ENCODE measurements around the gene APBA2. TPM values are rescaled to one million over a fixed set of nuclear protein-coding genes. Genes with fewer than 3 reads are reported as not detected.

Gene APBA2
- total RNA-seq, 1 donor: 4.7 TPM

GRCh38 chr15:28868744-28869345 lies 16.9 kb upstream of the APBA2 start:
- no peak for TF ChIP-seq CTCF (IDR thresholded peaks at IDR 0.05; ENCODE audit: insufficient read depth, low read depth, low read length)
- no peak for DNase-seq (ENCODE audit: low read depth)
- no peak overlapping the region for H3K4me3 ChIP-seq (ENCODE audit: low read depth, low read length)

GRCh38 chr15:28871168-28871567 lies 14.6 kb upstream of the APBA2 start:
- no peak for TF ChIP-seq CTCF (IDR thresholded peaks at IDR 0.05; ENCODE audit: insufficient read depth, low read depth, low read length)
- DNase-seq (ENCODE audit: low read depth): no peak
- H3K4me3 ChIP-seq (ENCODE audit: low read depth, low read length): no peak overlapping the region

GRCh38 chr15:28873006-28873405 lies 12.8 kb upstream of the APBA2 start:
- H3K4me3 ChIP-seq (ENCODE audit: low read depth, low read length): no peak overlapping the region
- no peak for TF ChIP-seq CTCF (IDR thresholded peaks at IDR 0.05; ENCODE audit: insufficient read depth, low read depth, low read length)
- DNase-seq (ENCODE audit: low read depth): no peak

- TF ChIP-seq CTCF (IDR thresholded peaks at IDR 0.05; ENCODE audit: insufficient read depth, low read depth, low read length): no peak
- no peak overlapping the region for H3K4me3 ChIP-seq (ENCODE audit: low read depth, low read length)
- no peak for DNase-seq (ENCODE audit: low read depth)
Measured at GRCh38 chr15:28873585-28874190, 12.1 kb upstream of the APBA2 start.

- no peak for TF ChIP-seq CTCF (IDR thresholded peaks at IDR 0.05; ENCODE audit: insufficient read depth, low read depth, low read length)
- DNase-seq (ENCODE audit: low read depth): no peak
- H3K4me3 ChIP-seq (ENCODE audit: low read depth, low read length): no peak overlapping the region
Measured at GRCh38 chr15:28875461-28876000, 10.2 kb upstream of the APBA2 start.

GRCh38 chr15:28876131-28876844 lies 9.5 kb upstream of the APBA2 start:
- H3K4me3 ChIP-seq (ENCODE audit: low read depth, low read length): no peak overlapping the region
- TF ChIP-seq CTCF (IDR thresholded peaks at IDR 0.05; ENCODE audit: insufficient read depth, low read depth, low read length): no peak
- no peak for DNase-seq (ENCODE audit: low read depth)
